Nephron (organoid): ENCODE data around the gene LRRC26.

Experiments used
- H3K27ac Mint-ChIP-seq, 3 experiments: 2 replicates each; pipeline ENCODE4 v1.8.0; 2020; ENCODE audit warnings: mixed read lengths in 3 of 3, mild to moderate bottlenecking in 2 of 3, moderate library complexity in 1 of 3
- H3K27me3 Mint-ChIP-seq: 2 replicates; pipeline ENCODE4 v1.8.0; 2021; ENCODE audit warnings: low read depth, mild to moderate bottlenecking, moderate library complexity, mixed read lengths
- H3K36me3 Mint-ChIP-seq: 2 replicates; pipeline ENCODE4 v1.8.0; 2020; ENCODE audit warnings: low read depth, mixed read lengths
- H3K4me1 Mint-ChIP-seq: 2 replicates; pipeline ENCODE4 v1.8.0; 2020; ENCODE audit warnings: mixed read lengths
- H3K4me3 Mint-ChIP-seq, 3 experiments: 2 replicates each; pipeline ENCODE4 v1.8.0; 2020; ENCODE audit warnings: mild to moderate bottlenecking in 3 of 3, mixed read lengths in 3 of 3, moderate library complexity in 2 of 3
- H3K9me3 Mint-ChIP-seq: 2 replicates; pipeline ENCODE4 v1.8.0; 2020; ENCODE audit warnings: mixed read lengths
- TF ChIP-seq, protein P1 (sequence below), 3 experiments: fragments of 200-600 bp; sonication (generic); IDR thresholded peaks; one replicate each; pipeline ENCODE4 v1.5.0; 2021; ENCODE audit warnings: antibody characterized with exemption in 3 of 3; ENCODE audit not compliant: unreplicated experiment in 3 of 3

LRRC26 gene

GRCh38 chr9:137145731-137146526 is 23.9 kb downstream of the LRRC26 start:
- TF ChIP-seq, protein P1, sequence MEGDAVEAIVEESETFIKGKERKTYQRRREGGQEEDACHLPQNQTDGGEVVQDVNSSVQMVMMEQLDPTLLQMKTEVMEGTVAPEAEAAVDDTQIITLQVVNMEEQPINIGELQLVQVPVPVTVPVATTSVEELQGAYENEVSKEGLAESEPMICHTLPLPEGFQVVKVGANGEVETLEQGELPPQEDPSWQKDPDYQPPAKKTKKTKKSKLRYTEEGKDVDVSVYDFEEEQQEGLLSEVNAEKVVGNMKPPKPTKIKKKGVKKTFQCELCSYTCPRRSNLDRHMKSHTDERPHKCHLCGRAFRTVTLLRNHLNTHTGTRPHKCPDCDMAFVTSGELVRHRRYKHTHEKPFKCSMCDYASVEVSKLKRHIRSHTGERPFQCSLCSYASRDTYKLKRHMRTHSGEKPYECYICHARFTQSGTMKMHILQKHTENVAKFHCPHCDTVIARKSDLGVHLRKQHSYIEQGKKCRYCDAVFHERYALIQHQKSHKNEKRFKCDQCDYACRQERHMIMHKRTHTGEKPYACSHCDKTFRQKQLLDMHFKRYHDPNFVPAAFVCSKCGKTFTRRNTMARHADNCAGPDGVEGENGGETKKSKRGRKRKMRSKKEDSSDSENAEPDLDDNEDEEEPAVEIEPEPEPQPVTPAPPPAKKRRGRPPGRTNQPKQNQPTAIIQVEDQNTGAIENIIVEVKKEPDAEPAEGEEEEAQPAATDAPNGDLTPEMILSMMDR (IDR thresholded peaks at IDR 0.05; ENCODE audit: unreplicated experiment in 3 of 3) = no peak
- H3K27me3 Mint-ChIP-seq = peaks cover 68% of the 10 kb centered on the region
- H3K4me1 Mint-ChIP-seq = no peaks in the 10 kb centered on the region
- H3K27ac Mint-ChIP-seq = no peak overlapping the region
- H3K36me3 Mint-ChIP-seq = no peaks in the 10 kb centered on the region
- no peaks in the 10 kb centered on the region for H3K9me3 Mint-ChIP-seq
- no peak overlapping the region for H3K4me3 Mint-ChIP-seq

DNA sequence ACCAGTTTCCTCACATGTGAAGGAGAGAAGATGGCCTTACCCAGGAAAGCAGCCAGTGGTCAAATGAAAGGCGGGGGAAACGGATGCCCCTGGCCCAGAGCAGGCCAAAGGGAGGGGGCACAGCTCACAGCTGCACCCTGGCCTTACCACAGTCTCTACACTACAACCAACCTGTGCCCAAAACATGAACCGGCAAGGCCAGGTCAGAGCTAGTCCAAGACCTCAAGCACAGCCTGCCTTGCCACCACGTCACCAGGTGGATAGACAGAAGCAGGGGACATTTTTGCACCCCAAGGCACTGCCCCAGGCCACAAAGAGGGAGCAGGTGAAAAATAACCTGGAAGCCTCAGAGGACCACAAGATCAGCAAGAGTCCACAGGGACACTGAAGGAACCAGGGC is 26.4 kb downstream of the LRRC26 start:
- H3K9me3 Mint-ChIP-seq = peaks cover 2% of the 10 kb centered on the region

DNA sequence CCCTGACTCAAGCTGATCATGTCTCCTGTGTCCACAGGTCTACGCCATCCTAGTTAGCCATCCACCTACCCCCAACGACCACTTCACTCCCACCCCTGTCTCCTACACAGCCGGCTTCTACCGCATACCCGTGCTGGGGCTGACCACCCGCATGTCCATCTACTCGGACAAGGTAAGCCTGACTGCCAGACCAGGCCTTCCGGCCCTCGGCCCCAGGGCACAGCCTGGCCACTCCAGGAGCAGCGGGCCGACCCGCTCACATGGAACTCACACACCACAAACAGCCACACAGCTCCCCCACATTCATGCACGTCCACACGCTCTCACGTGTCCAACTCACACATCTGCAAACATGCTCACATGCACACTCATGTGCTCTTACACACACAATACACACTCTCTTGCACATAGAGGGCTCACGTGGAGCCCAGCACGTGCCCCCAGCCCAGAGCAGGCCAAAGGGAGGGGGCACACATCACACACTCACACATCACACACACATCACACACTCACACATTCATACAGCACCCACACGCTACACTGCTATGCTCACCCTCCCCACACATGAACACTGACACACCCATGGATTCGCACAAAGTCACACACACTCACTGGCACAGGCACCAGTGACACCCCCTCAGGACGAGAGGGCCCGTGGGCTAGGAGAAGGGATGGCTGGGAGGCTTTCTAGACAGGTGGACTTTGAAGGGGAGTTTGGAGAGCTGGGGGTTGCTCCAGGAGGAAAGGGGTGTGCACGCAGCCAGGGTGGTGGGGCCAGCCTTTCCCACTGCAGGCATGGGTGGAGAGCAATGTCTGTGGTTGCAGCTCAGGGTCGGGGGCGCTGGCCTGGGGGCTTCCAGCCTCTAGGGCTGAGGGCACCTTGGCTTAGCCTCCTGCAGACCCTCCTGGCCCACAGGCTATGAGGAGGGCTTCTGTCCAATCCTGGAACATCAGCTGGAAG is 27.6 kb downstream of the LRRC26 start:
- no peaks in the 10 kb centered on the region for H3K4me1 Mint-ChIP-seq
- TF ChIP-seq, protein P1 (IDR thresholded peaks at IDR 0.05; ENCODE audit: unreplicated experiment in 3 of 3) = no peak
- H3K4me3 Mint-ChIP-seq = no peak overlapping the region
- no peak overlapping the region for H3K27ac Mint-ChIP-seq
- peaks cover 2% of the 10 kb centered on the region for H3K9me3 Mint-ChIP-seq
- H3K36me3 Mint-ChIP-seq = no peaks in the 10 kb centered on the region
- peaks cover 77% of the 10 kb centered on the region for H3K27me3 Mint-ChIP-seq

More for the DNA sequence above, 26.4 kb downstream of the LRRC26 start:
- no peaks in the 10 kb centered on the region for H3K36me3 Mint-ChIP-seq
- H3K4me1 Mint-ChIP-seq = no peaks in the 10 kb centered on the region
- TF ChIP-seq, protein P1 (IDR thresholded peaks at IDR 0.05; ENCODE audit: unreplicated experiment in 3 of 3) = no peak
- H3K27me3 Mint-ChIP-seq = peaks cover 71% of the 10 kb centered on the region
- H3K27ac Mint-ChIP-seq = no peak overlapping the region
- no peak overlapping the region for H3K4me3 Mint-ChIP-seq

DNA sequence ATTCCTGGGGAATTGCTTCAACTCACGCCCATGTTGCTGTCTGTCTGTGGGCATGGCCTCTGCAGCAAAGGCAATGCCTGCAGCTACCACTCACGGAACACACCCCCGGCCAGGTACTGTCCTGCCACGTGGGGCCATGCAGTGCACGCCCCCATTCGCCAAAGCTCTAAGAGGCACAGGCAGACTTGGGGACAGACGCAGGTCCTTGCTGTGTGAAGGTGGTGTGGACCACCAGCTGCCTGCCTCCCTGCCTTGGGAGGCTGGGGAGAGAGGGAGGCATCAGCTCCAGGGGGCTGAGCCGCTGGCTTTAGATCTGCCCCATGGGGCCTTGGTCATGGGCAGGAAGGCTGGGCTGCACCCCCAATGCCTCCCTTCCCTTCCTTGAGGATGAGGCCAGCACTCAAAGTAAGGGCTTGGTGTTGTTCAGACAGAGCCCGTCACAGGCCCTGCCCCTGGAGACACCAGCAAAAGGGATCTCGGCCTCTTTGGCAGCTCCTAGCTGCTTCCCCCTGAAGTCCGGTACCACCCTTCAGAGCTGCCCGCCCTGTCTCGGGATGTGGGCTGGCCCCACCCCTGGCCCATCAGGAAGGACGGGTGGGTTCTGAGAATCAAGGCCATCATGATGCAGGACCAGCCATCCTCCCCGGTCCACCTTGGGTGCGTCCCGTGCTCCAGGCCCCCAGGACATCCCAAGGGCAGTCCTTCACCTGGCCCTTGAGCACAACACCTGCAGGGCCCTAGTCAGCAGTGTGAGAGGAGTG is 28.6 kb downstream of the LRRC26 start:
- Mint-ChIP-seq H3K36me3 (no peaks in the 10 kb centered on the region), H3K9me3 (peaks cover 2% of the 10 kb centered on the region), H3K4me1 (no peaks in the 10 kb centered on the region), H3K27me3 (peaks cover 83% of the 10 kb centered on the region), H3K4me3 (no peak overlapping the region), H3K27ac (no peak overlapping the region)
- TF ChIP-seq, protein P1 (IDR thresholded peaks at IDR 0.05; ENCODE audit: unreplicated experiment in 3 of 3) = no peak

GRCh38 chr9:137140151-137141012 is 29.5 kb downstream of the LRRC26 start:
- no peaks in the 10 kb centered on the region for H3K36me3 Mint-ChIP-seq
- H3K4me3 Mint-ChIP-seq = peak overlapping the region in 2 of 3 experiments; percentile 31 to 64

More at GRCh38 chr9:137140151-137141012, 29.5 kb downstream of the LRRC26 start:
- Mint-ChIP-seq H3K27me3 (peaks cover 85% of the 10 kb centered on the region), H3K9me3 (peaks cover 2% of the 10 kb centered on the region), H3K27ac (no peak overlapping the region), H3K4me1 (no peaks in the 10 kb centered on the region)
- TF ChIP-seq, protein P1 (IDR thresholded peaks at IDR 0.05; ENCODE audit: unreplicated experiment in 3 of 3) = no peak
